Measurements from ENCODE around the gene KCNQ1OT1.

DNA sequence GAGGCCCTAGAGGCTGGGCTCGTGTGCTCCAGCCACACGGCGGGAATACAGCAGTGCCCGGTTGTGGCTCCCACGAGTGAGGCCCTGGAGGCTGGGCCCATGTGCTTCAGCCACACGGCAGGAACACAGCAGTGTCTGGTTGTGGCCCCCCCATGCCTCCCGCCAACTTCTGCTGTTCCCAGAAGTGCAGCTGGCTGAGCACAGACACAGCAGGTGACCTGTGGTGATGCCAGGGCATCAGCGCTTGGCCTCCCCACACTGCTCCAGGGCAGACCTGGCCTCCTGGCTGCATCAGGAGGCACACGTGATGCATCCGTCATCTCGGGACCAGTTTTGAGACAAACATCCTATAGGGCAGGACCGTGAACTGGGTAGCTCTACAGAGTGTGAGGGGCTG, 110.3 kb downstream of the KCNQ1OT1 start:
- TF ChIP-seq POLR2A (IDR thresholded peaks at IDR 0.05; ENCODE audit: extremely low read depth, insufficient read length) (no peak), MYC (IDR thresholded peaks at IDR 0.05; ENCODE audit: low read depth, low read length) (no peak)
- TF ChIP-seq, protein P1, sequence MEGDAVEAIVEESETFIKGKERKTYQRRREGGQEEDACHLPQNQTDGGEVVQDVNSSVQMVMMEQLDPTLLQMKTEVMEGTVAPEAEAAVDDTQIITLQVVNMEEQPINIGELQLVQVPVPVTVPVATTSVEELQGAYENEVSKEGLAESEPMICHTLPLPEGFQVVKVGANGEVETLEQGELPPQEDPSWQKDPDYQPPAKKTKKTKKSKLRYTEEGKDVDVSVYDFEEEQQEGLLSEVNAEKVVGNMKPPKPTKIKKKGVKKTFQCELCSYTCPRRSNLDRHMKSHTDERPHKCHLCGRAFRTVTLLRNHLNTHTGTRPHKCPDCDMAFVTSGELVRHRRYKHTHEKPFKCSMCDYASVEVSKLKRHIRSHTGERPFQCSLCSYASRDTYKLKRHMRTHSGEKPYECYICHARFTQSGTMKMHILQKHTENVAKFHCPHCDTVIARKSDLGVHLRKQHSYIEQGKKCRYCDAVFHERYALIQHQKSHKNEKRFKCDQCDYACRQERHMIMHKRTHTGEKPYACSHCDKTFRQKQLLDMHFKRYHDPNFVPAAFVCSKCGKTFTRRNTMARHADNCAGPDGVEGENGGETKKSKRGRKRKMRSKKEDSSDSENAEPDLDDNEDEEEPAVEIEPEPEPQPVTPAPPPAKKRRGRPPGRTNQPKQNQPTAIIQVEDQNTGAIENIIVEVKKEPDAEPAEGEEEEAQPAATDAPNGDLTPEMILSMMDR (IDR thresholded peaks at IDR 0.05; ENCODE audit: low read depth, low read length) = no peak
- TF ChIP-seq, protein P2, sequence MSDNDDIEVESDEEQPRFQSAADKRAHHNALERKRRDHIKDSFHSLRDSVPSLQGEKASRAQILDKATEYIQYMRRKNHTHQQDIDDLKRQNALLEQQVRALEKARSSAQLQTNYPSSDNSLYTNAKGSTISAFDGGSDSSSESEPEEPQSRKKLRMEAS (IDR thresholded peaks at IDR 0.05; ENCODE audit: low read depth, low read length) = no peak
